ENCODE data around the gene KCNK2.

Gene KCNK2

DNA sequence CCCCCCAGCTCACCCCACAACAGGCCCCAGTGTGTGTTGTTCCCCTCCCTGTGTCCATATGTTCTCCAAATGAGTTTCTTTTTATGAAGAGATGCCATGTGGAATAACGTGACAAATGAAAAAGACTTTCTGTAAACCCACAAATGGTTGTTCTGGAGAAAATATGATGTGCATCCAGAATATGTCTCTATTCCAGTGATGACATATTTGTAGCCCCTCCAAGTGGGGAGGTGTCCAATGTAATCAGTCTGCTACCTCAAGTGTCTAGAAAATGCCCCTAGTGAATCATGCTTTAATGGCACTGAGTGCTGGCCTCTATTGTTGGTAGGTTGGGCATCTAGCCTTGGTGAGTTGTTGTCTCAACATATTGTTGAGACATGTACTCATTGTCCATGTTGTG is 179.6 kb downstream of the KCNK2 start:
- DNase-seq, result no peak

DNA sequence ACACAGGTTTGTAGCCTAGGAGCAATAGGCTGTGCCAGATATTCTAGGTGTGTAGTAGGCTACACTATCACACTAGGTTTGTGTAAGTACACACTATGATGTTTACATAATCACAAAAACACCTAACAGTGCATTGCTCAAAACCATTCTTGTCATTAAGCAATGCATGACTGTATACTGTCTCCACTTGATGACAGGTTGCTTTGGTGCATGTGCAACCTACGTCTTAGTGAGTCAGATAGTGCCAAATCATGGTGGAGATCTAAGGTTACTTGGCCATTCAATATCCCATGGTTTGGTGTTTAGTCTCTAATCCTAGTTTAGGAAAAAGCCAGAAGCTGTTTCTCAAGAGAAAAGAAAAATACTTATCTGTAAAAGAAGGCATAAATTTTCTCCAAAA is 181.1 kb downstream of the KCNK2 start:
- DNase-seq, result no peak

DNA sequence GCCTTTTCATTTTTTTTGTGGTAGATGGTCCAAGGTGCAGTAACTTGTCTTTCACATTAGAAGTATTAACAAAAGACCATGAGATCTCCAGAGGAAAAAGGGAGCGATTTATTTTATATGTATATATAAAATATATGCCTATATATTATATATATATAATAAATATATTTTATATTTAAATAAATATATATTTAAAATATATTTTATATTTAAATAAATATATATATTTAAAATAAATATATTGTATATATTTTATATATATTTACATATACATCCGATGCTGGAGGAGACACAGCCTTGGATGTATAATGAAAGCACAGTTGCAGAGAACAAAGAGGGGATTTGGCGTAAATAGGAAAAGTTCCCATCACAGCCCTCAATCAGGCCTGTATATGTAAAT is 182.1 kb downstream of the KCNK2 start:
- DNase-seq, result no peak

DNA sequence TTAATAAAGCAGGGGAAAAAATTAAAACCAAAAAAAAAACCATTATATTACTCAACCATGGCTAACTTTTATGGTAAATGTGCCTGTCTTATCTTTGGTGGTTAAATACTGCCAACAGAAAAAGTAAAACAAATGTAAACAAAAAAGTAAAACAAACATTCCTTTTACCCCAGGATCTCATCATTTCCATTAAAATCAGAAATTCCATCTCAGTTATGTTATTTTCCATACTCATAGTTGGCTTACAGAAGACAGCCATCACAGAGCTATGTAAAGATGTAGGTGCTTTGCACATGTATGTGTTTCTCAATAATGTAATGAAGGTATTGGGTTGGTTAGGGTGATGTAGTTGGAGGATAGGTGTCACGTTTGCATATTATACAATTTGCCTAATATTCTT is 185.0 kb downstream of the KCNK2 start:
- DNase-seq, result no peak

DNA sequence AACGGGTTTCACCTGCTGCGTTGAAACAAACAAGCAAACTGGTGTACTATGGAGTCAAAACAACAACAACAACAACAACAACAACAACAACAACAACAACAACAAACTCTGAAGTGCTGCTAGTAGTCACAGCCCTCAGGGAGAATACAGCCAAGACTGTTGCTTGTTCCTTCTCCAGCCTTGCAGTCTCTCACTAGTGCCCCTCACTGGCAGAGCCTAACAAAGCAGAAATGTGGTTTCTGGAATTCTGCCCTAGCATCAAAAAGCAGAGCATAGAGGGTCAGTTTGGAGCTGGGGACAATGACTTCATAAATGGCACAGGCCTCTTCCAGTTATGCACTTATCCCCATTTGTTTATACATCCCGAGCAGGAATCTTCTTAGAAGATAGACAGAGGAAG is 187.4 kb downstream of the KCNK2 start:
- DNase-seq, result no peak

DNA sequence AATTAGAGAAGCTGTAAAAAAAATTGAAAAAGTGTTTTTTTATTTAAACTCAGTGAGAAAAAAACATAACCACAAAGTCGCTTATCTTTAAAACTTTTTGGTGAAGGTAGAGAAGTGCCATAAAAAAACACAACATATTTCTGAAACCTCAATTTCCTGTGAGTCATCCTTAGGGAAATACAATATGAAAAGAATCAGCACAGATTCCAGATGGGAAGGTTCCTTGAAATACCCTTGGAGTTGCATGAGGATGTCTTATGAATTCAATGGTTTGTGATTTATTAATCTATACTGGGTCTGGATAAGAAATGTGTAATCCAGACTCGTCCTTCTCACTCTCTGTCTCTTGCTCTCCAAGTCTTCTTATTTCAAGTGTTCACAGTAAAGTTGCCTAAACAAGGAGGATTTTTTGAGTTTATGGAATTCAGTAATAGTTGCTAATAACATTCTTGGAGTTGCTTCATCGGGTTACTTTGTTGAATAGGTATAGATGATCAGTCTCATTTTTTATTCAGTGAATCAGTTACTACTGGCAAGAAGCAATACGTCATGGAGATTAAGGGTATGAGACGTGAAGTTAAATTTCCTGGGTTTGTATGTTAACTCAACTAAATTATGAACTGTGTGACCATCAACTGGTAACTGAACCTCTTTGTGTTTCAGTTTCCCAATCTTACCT is 191.4 kb downstream of the KCNK2 start:
- no peak for DNase-seq

DNA sequence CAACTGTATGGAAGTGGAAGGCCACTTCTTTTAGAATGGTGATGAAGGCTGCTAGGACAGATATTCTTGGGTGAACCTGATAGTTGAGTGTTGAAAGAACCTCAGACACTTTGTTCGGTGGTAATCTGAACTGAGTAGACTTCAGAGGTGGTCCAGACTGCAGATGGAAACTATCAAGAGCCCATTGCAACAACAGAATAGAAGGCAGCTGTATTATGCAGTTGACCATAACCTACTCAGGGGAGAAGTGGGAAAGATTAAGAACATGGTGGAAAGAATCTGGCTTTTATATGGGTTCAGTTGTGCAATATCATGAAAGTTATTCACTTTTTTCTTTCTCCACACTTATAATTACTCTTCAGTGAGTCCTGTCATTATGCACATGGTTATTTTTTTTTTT is 194.0 kb downstream of the KCNK2 start:
- DNase-seq, result no peak

DNA sequence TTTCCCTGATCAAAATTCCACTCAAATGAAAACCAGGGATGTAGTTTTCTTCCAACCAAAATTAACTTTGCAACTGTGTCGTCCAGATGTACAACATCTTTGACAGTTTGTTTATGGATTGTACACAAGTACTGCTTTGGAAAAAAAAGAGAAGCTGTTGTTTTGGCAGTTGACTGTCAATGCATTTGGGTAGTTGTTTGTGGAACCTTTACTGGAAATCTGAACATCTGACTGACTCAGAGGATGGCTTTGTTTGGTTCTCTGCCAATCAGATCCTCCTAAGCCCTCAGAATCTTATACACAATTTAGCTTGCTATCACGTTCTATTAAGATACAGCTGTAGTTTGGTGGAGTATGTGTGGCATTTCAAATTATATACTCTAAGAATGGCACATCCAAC is 195.0 kb downstream of the KCNK2 start:
- no peak for DNase-seq

DNA sequence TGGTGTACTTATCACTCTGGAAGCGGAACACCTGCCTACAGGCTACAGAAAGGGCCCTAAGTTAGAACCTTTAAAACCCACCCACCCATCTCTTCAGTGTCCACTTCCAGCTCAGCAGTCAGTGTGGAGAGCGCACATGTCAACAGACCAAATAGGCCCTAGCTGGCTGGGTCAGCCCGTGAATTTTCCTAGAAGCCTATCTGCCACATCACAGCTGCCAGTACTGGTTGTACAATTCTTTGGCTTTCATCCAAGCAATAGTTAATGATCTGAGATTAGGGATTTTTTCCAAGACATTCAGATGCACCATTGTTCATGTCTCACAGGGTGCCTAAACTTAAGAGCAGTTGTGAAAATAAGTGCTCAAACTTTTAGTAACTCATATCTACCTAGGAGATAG is 197.1 kb downstream of the KCNK2 start:
- no peak for DNase-seq

DNA sequence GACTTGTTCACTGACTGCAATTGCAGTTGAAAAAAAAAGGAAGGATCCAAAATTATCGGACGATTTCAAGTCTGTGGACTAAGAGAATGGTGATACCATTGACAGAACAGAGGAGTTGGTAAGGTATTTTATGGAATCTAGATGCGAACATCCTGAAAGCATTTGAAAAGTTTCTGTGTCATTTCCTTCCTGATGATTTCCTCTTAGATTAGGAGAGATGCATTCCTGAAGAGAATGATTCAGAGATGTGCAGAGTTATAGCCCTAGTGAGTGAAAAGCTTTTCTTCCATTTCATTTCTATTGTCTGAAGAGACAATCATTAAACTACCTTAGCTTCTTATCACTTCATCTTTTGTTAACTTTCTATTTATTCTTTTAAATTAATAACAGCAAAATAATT is 200.0 kb downstream of the KCNK2 start:
- DNase-seq, result no peak

DNA sequence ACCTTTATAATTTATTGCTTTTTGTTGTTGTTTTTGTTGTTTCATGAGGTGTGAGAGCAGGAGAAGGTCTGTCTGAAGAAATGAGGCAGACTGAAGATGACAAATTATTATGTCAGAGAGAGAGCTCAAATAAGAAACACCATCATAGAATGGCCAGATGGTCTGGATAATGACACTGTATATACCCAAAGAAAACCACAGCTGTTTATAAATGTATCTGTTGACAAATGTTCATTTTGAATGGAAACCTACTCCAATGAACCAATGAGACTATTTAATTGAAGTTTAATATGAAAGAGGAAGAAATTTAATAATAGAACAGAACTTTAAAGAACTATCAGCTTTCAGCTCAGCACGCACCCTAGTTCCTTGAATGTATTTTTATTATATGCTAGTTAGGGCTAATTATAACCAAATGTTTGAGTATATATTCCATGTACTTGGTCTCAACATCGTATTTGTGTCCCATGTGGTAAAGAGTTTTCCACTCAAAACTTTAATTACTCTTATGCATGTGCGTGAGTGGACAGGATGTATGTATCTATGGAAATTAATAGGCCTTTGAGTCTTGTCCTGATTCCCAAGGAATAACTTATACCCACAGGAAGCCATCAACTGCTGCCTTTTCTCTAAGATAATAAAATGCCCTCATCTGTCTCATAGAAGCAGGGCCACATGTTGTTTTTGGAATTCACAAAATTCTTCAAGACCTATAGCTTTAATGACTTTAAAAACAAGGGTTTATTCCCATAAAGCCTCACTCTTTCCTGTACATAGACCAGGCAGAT is 202.7 kb downstream of the KCNK2 start:
- no peak for DNase-seq
